HG03280 (cell line): ENCODE data around the gene CCIN.

ENCODE experiments used
- ATAC-seq: cut with Tn5 transposase; IDR thresholded peaks from one replicate; pipeline ENCODE4 v1.9.1; 2021; ENCODE audit warnings: mild to moderate bottlenecking, moderate library complexity; ENCODE audit not compliant: unreplicated experiment

Gene CCIN

DNA sequence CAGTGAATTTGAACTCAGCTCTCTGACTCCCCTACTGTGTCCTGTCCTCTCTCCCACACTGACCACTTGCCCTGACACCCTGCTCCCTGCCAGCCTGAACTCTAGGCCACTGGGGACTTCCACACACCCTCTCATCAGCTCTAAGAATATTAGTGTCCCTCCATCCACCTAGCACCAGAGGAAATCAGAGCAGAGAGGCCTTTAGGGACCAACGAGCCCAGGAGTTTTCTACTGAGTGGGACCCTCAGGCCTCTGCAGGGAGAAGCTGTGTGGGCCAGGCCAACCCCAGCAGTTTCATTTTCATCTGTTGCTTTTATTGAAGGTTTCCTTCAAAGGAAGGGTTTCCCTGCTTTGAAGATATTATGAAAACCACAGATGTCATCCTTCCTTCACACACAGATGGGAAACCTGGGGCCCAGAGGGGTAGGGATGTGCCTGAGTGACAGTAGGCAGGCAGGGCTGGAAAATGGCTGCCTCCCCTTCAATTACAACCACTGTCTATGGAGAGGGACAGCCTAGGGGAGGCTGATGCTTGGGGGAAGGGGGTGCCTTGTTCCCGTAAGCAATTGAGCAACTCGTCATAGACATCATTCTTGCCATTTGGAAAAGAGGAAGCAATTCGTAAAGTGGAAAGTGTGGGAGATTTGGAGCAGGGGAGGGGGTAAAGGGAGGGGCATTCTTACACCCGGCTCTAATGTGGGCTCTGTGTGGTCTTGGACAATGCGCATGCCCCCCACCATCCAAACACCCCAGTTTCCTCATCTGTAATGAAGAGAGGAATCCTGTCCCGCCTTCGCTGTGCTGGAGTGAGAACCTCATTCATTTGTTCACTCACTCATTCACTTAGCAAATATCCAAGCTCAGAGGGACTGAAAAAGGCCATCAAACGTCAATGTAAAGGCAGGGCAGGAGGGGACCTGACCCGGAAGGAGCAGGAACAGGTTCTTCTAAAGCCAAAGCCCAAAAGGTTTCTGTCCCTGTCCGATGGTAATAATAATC is 28.8 kb upstream of the CCIN start:
- ATAC-seq = no peak

- ATAC-seq = no peak
These were observed 27.9 kb upstream of the CCIN start for GRCh38 chr9:36141288-36141687.

GRCh38 chr9:36141761-36142160 is 27.4 kb upstream of the CCIN start:
- no peak for ATAC-seq

DNA sequence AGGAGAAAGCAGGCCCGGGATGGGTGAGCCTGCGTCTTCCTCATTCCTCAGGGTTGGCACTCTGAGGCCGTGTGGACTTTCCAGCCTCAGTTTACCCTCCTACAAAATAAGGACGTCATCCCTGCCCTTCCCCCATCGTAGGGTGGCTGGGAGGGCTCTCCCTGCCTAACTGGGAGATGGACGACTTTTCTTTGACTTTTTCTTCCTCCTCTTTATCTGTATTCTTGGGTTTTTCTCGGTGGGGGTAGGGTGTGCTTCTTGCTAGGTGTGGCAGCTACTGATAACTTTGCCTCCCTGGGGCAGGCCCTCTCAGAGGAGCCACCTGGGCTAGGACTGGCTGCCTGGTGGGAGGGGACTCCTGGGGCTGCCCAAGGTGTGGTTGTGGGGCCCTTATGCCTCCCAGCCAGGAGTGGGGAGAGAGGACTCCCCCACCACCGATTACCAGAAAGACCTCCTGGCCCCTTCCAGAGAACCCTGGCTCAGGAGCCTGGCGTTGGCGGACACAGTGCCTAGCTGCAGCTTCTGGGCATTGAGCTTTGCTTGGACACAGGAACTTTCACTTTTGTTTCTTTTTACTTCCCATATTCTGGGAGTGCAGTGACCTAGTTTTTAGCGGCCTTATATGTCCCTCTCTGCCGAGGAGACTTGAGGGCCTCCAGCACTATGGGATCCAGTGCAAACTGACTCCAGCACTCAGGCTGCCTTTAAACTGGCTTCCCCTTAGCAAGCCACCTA is 26.5 kb upstream of the CCIN start:
- ATAC-seq = no peak

DNA sequence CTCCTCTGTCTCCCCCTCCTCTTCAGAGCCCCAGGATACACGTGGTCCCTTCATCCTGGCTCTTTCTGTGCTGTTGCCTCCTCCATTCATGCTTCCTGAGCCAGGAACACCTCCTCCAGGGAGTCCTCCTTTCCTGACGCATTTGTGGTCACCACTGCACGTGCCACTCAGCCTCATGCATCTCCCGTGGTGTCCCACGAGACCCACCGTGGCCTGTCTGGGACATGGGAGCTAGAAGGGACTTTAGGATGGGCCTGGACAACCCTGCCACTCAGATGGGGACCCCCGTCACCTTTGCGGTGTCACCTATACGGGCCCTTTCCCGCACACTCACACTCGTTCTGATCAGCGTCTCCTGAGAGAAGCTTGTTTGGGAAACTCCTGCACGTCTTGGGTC is 25.9 kb upstream of the CCIN start:
- no peak for ATAC-seq

DNA sequence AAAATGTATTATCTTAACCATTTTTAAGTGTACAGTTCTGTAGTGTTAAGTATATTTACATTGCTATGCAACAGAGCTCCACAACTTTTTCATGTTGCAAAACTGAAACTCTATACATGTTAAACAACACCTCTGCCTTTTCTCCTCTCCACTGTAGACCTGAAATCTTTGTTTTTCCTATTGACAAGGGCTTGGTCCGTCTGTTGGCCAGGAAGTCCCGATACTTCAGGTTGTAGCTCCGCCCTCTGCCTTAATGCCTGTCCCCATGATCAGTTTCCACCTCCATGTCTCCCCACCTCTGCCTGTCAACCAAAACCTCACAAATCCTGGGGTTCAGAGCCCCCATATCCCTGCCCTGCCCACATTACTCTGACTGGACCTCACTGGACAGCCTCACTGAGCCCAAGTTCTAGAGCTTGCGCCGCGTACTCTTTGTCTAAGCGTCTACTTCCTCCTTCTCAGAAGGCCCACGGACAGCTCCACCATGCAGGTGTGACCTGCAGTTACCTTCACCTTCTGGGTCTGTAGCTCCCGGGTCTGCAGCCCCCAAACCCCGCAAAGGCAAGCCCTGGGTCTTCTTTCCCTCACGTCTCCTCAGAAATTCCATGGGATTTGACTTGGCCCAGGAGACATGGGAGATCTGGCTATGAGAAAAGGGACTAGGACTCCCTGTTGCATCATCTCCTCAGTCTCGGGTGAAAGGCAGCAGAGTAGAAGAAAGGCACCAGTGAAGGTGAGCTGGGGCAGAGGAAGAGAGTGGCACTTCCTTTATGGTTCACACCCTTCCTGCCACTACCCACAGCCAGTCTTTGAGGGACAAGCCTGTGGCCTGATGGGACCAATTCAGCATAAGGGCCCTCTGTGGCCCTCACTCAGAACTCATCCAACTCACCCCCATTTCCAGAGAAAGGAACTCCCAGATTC is 24.6 kb upstream of the CCIN start:
- no peak for ATAC-seq

DNA sequence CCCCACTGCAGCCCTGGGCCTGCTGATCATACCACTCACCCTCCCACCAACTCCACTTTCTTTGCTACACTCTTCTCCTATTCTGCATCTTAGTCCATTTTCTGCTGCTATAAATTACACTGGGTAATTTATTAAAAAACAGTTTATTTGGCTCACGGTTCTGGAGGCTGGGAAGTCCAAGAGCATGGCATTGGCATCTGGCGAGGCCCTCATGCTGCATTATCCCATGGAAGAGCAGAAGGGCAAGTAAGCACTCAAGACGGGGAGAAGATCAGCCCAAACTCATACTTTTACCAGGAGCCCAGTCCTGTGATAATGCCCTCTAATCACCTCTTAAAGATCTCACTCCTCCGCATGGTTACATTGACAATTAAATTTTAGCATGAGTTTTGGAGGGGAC is 23.2 kb upstream of the CCIN start:
- ATAC-seq = no peak

- ATAC-seq = no peak
These were observed 22.5 kb upstream of the CCIN start for GRCh38 chr9:36146651-36147050.

DNA sequence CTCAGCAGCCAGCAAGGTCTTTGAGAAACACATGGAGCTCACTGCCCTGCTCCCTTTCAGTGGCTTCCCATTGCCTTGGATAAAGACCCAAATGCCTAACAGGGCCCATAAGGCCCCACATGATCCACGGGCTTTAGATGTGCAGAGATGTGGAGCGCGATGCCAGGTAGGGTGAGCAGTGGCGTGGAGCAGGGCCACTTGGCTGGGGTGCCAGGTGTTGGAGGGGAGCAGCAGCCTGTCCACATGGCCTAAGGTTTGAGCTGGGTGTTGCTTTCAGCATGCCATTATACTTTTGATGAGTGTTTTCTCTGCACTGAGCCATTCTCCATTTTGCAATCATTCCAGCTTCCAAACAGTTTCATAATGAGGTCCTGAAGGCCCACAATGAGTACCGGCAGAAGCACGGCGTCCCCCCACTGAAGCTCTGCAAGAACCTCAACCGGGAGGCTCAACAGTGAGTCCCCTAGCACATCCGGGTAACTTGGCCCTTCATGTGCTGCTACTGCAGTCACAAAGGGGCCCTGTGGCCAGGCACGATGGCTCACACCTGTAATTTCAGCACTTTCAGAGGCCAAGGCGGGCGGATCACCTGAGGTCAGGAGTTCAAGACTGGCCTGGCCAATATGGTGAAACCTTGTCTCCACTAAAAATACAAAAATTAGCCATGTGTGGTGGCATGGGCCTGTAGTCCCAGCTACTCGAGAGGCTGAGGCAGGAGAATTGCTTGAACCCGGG is 21.6 kb upstream of the CCIN start:
- no peak for ATAC-seq

GRCh38 chr9:36148311-36149051 is 20.7 kb upstream of the CCIN start:
- peak; percentile 38 for ATAC-seq

GRCh38 chr9:36149197-36149596 is 20.0 kb upstream of the CCIN start:
- no peak for ATAC-seq

- no peak for ATAC-seq
These were observed 18.4 kb upstream of the CCIN start for GRCh38 chr9:36150574-36151315.

DNA sequence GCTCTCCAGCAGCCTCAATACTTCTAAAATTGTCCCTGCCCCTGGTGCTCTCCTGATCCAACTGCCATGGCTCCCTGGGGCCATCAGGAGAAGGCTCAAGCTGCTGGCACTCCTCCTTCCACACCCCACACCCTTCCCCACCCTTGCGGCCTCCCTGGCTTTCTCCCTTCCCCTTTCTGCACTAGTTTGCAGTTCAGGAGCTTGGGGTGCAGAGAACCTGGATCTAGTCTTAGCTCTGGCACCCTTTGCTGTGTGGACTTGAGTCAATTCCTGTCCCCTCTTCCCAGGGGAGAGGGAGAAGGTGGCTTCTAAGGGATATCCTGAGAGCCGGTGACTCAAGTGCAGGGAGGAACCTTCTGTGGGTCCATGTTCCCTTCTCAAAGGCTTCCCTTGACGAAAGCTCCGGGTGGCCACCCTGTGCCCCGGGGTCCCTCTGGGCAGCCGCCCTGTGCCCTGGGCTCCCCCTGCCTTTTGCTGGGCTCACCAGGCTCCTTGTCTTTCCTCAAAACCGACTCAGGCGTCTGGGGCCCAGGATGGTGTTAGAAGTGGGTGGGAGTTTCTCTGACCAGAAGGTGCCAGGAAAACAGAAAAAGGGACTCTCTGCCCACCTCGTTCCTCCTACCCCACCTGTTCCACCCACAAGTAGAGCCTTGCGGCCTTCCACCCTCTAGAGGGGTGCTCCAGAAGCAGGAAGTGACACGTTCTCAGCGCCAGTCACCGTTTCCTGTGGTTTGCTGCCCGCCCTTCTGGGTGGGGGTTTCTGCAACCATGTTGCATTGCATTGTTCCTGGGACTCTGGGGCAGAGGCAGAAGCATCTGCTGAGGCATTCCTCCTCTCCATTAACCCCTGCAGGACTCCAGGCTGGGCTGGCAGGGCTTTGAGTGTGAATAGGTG is 17.6 kb upstream of the CCIN start:
- ATAC-seq = peak; percentile 82

- no peak for ATAC-seq
These were observed 16.3 kb upstream of the CCIN start for GRCh38 chr9:36152741-36153438.

DNA sequence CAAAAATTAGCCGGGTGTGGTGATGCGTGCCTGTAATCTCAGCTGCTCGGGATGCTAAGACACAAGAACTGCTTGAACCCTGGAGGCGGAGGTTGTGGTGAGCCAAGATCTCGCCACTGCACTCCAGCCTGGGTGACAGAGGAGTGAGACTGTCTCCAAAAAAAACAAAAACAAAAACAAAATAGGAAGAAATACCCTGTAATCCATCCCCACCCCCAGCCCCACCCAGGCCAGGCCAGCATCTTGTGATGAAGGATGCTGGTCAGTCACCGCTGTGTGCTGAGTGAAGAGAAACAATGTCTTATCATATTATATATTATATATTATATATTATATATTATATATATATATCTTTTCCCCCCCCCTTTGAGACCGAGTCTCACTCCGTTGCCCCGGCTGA is 15.4 kb upstream of the CCIN start:
- no peak for ATAC-seq

DNA sequence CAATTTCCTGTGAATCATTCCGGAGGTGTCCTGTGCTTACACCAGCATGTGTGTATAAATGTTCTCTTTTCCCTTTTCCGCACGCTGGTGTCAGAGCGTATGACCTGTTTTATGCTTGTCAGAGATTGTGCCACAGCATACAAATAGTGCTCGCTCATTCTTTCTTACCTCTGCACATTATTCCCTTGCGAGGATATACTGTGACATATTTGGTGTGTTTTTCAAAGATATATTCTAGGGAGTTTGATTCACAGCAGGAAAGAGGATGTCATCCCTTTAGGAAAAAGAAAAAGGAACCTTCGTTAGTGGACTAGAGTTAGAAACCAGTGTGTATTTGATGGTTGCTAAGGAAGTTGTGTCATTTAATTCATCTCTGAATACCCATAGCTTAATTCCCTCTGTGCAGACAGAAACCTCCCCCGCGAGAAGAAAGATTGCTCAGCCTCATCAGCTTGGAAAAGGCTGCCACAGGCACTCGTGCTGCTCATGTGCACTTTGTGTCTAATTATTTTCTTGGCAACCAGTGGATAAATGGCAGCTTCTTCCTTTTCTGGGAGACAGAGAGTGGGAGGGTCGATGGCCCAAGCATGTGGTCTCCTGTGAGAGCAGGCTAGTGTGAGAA is 14.7 kb upstream of the CCIN start:
- ATAC-seq = no peak

DNA sequence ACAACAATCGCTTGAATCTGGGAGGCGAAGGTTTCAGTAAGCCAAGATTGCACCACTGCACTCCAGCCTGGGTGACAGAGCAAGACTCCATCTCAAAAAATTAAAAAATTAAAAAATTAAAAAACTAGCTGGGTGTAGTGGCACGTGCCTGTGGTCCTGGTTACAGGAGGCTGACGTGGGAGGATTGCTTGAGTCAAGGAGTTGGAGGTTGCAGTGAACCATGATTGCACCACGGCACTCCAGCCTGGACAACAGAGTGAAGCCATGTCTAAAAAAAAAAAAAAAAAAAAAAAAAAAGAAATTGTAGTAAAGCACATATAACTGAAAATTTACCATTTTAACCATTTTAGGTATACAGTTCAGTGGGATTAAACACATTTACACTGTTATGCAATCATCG is 13.1 kb upstream of the CCIN start:
- ATAC-seq = no peak
